K562 (cell line): ENCODE results near the gene UBE2M. TPM values are rescaled to one million over a fixed set of nuclear protein-coding genes. Genes with fewer than 3 reads are reported as not detected.

Experiments
- ARHGAP35 ChIP-seq: fragments of 450-650 bp; IDR thresholded peaks from 2 replicates; pipeline ENCODE4 v1.6.1; 2018; ENCODE audit not compliant: partially characterized antibody
- CTCF ChIP-seq, 3 experiments: IDR thresholded peaks in 2 of 3; conservative IDR thresholded peaks in 1 of 3; 2 replicates each; pipeline ENCODE4 v1.5.1; 2011 to 2012; ENCODE audit warnings: low read length in 3 of 3, mild to moderate bottlenecking in 3 of 3, control low read depth in 2 of 3, improper control_type of control experiment in 1 of 3, inconsistent platforms in 1 of 3, low read depth in 1 of 3, mixed read lengths in 1 of 3, moderate library complexity in 1 of 3; ENCODE audit not compliant: insufficient read depth in 2 of 3
- DACH1 ChIP-seq: fragments of 450-650 bp; IDR thresholded peaks from 2 replicates; pipeline ENCODE4 v1.6.1; 2018; ENCODE audit not compliant: partially characterized antibody
- E2F4 ChIP-seq: sonication (generic); formaldehyde crosslinking; IDR thresholded peaks from 2 replicates; pipeline ENCODE4 v1.8.0; 2022; ENCODE audit warnings: mild to moderate bottlenecking, low read depth, missing genetic modification reagents
- KLF16 ChIP-seq: IDR thresholded peaks from 2 replicates; pipeline ENCODE4 v1.6.1; 2016; ENCODE audit warnings: antibody characterized with exemption
- LCOR ChIP-seq: sonication (generic); formaldehyde crosslinking; IDR thresholded peaks from 2 replicates; pipeline ENCODE4 v1.8.0; 2022; ENCODE audit warnings: mild to moderate bottlenecking, missing genetic modification reagents
- LEF1 ChIP-seq: fragments of 450-650 bp; IDR thresholded peaks from 2 replicates; pipeline ENCODE4 v1.6.1; 2016; ENCODE audit warnings: mild to moderate bottlenecking
- NONO ChIP-seq, 2 experiments: fragments of 200-400 bp in 1 of 2; fragments of 450-650 bp in 1 of 2; formaldehyde crosslinking in 1 of 2; IDR thresholded peaks; 2 replicates each; pipeline ENCODE4 v1.6.1; 2017; ENCODE audit warnings: low read depth in 2 of 2, mild to moderate bottlenecking in 2 of 2, moderate library complexity in 2 of 2, low read length in 1 of 2
- NR1H2 ChIP-seq: sonication (generic); formaldehyde crosslinking; IDR thresholded peaks from 2 replicates; pipeline ENCODE4 v1.4.0; 2020; ENCODE audit warnings: mild to moderate bottlenecking, missing genetic modification reagents
- PRDM10 ChIP-seq: fragments of 450-650 bp; IDR thresholded peaks from 2 replicates; pipeline ENCODE4 v1.6.1; 2018; ENCODE audit not compliant: partially characterized antibody
- PURB ChIP-seq: sonication (generic); formaldehyde crosslinking; IDR thresholded peaks from 2 replicates; pipeline ENCODE4 v1.9.0; 2021; ENCODE audit warnings: low read depth, mild to moderate bottlenecking, missing genetic modification reagents
- RBM17 ChIP-seq: fragments of 200-400 bp; formaldehyde crosslinking; IDR thresholded peaks from 2 replicates; pipeline ENCODE4 v1.6.1; 2017; ENCODE audit warnings: low read depth, mild to moderate bottlenecking, low read length, borderline replicate concordance
- RUNX1 ChIP-seq: sonication (generic); IDR thresholded peaks from 2 replicates; pipeline ENCODE4 v1.6.1; 2016; ENCODE audit warnings: antibody characterized with exemption, low read depth
- SIRT6 ChIP-seq: IDR thresholded peaks from one replicate; pipeline ENCODE4 v1.6.1; 2012; ENCODE audit warnings: low read depth, mild to moderate bottlenecking, control low read depth, inconsistent platforms, low read length, moderate library complexity
- XRCC5 ChIP-seq: fragments of 200-400 bp; formaldehyde crosslinking; IDR thresholded peaks from 2 replicates; pipeline ENCODE4 v1.6.1; 2017; ENCODE audit warnings: low read depth, mild to moderate bottlenecking, low read length
- ZBTB26 ChIP-seq: fragments of 450-650 bp; formaldehyde crosslinking; IDR thresholded peaks from 2 replicates; pipeline ENCODE4 v1.4.0; 2022; ENCODE audit warnings: missing genetic modification characterization
- ZKSCAN3 ChIP-seq: fragments of 250-450 bp; sonication (Bioruptor Pico); IDR thresholded peaks from 2 replicates; pipeline ENCODE4 v1.4.0; 2020
- ZNF124 ChIP-seq: sonication (generic); formaldehyde crosslinking; IDR thresholded peaks from 2 replicates; pipeline ENCODE4 v1.8.1; 2022; ENCODE audit warnings: missing genetic modification reagents
- ZNF175 ChIP-seq: fragments of 200-800 bp; sonication (Bioruptor generic); IDR thresholded peaks from 2 replicates; pipeline ENCODE4 v1.6.1; 2016; ENCODE audit warnings: low read depth, mild to moderate bottlenecking, missing genetic modification characterization, missing compliant biosample characterization
- ZNF408 ChIP-seq: fragments of 250-450 bp; sonication (Bioruptor Pico); IDR thresholded peaks from 2 replicates; pipeline ENCODE4 v1.4.0; 2020; ENCODE audit warnings: low read depth, mild to moderate bottlenecking, moderate library complexity
- polyA plus RNA-seq, 8 experiments: library from polyadenylated mRNA; depleted of rRNA in 4 of 8; stranded (reverse) in 5 of 8; unstranded in 3 of 8; fragments of >200 nt; fragmentation: Nextera tagmentation in 2 of 8; fragmentation: Illumina TruSeq in 1 of 8; extraction: Ambion mirVana in 2 of 8; extraction: Trizol in 1 of 8; gene quantifications; 2 replicates each; pipeline versions ENCODE4 v1.2.1 to v1.2.3, GENCODE V29; 2011 to 2014; ENCODE audit warnings: inconsistent platforms in 1 of 8, missing spikeins in 1 of 8
- total RNA-seq, 7 experiments: library from RNA; depleted of rRNA in 6 of 7; stranded (reverse); fragments of >200 nt in 6 of 7; fragmentation: Illumina TruSeq in 2 of 7; extraction: Trizol in 2 of 7; gene quantifications; 2 replicates each; pipeline versions ENCODE4 v1.2.1 to v1.2.3, GENCODE V29; 2011 to 2021; ENCODE audit warnings: low replicate concordance in 1 of 7

The UBE2M gene
- total and polyA plus RNA-seq, 9 of the 15 experiments (the other 6 are each of a cell fraction or from before 2014, with no cell fraction given), result 0.92 to 163 (median 85.7) TPM

- TF ChIP-seq DACH1 (no peak), ZBTB26 (CRISPR knock-in tag) (no peak), NR1H2 (no peak), ZNF124 (CRISPR knock-in tag) (no peak), SIRT6 (no peak), RBM17 (no peak), ZNF408 (CRISPR knock-in tag) (no peak), LEF1 (0 out of 2 replicates have a peak, but pooled peaks have one; percentile 16), PURB (CRISPR knock-in tag) (no peak), CTCF (IDR thresholded peaks at IDR 0.05 in 2 of 3, conservative IDR thresholded peaks at IDR 0.05 in 1 of 3; ENCODE audit: insufficient read depth in 2 of 3, low read depth in 1 of 3, low read length in 3 of 3) (peak; percentile 69 to 77 (median 75); a peak in 5 of 6 replicates), ZNF175 (0 out of 2 replicates have a peak, but pooled peaks have one; percentile 8), E2F4 (CRISPR knock-in tag) (no peak), ZKSCAN3 (CRISPR knock-in tag) (no peak), LCOR (CRISPR knock-in tag) (peak; percentile 8; the same call in 1 of the 2 replicates), ARHGAP35 (no peak), NONO (IDR thresholded peaks at IDR 0.05; ENCODE audit: low read depth in 2 of 2, low read length in 1 of 2) (no peak), RUNX1 (no peak), KLF16 (0 out of 2 replicates have a peak, but pooled peaks have one; percentile 41), PRDM10 (peak; percentile 12), XRCC5 (peak; percentile 81; the same call in 1 of the 2 replicates)
These were observed 39.4 kb downstream of the UBE2M start (continued) for GRCh38 chr19:58519087-58519354.
